RWPE2 (cell line): Measurements from ENCODE around the gene ADAM33.

Source experiments
- ATAC-seq: fragments of 200-7000 bp; cut with Tn5 transposase; 3 replicates; pipeline ENCODE4 v1.9.1; 2021; ENCODE audit warnings: low read depth
- DNase-seq: peaks from one replicate; pipeline ENCODE4 v3.0.0-alpha.2; 2020; ENCODE audit warnings: low spot score
- H3K27ac ChIP-seq: fragments of 450-650 bp; 2 replicates; pipeline ENCODE4 v1.5.1; 2017; ENCODE audit warnings: mild to moderate bottlenecking; ENCODE audit not compliant: poor library complexity, severe bottlenecking
- H3K27me3 ChIP-seq: fragments of 250-450 bp; sonication (Bioruptor Pico); 2 replicates; pipeline ENCODE4 v1.5.1; 2021; ENCODE audit warnings: mild to moderate bottlenecking, moderate library complexity; ENCODE audit not compliant: insufficient read depth, poor library complexity, severe bottlenecking
- H3K36me3 ChIP-seq: fragments of 250-450 bp; sonication (Bioruptor Pico); 2 replicates; pipeline ENCODE4 v1.5.1; 2020; ENCODE audit warnings: low read depth, mild to moderate bottlenecking, moderate library complexity
- H3K4me1 ChIP-seq: fragments of 250-450 bp; sonication (Bioruptor Pico); 2 replicates; pipeline ENCODE4 v1.5.1; 2021; ENCODE audit warnings: mild to moderate bottlenecking, moderate library complexity; ENCODE audit not compliant: insufficient read depth, poor library complexity, severe bottlenecking
- H3K4me3 ChIP-seq: fragments of 250-450 bp; sonication (Bioruptor Pico); 2 replicates; pipeline ENCODE4 v1.5.1; 2021; ENCODE audit warnings: mild to moderate bottlenecking, moderate library complexity; ENCODE audit not compliant: severe bottlenecking
- H3K9me3 ChIP-seq: fragments of 250-450 bp; sonication (Bioruptor Pico); 2 replicates; pipeline ENCODE4 v1.5.1; 2021; ENCODE audit warnings: mild to moderate bottlenecking, moderate library complexity; ENCODE audit not compliant: severe bottlenecking
- CTCF ChIP-seq: fragments of 450-650 bp; IDR thresholded peaks from one replicate; pipeline ENCODE4 v1.5.1; 2017; ENCODE audit warnings: mild to moderate bottlenecking, moderate library complexity; ENCODE audit not compliant: poor library complexity, severe bottlenecking

Gene ADAM33

GRCh38 chr20:3655131-3655405 lies 26.7 kb downstream of the ADAM33 start:
- TF ChIP-seq CTCF = no peak
- Histone ChIP-seq H3K4me3 (no peak overlapping the region), H3K4me1 (no peaks in the 10 kb centered on the region), H3K27me3 (peaks cover 16% of the 10 kb centered on the region), H3K36me3 (no peaks in the 10 kb centered on the region), H3K27ac (no peak overlapping the region), H3K9me3 (no peaks in the 10 kb centered on the region)
- DNase-seq (no peak), ATAC-seq (no peak)

GRCh38 chr20:3654326-3655130 lies 27.3 kb downstream of the ADAM33 start:
- no peaks in the 10 kb centered on the region for H3K36me3 ChIP-seq
- H3K27ac ChIP-seq = no peak overlapping the region
- no peaks in the 10 kb centered on the region for H3K4me1 ChIP-seq
- ATAC-seq (no peak), DNase-seq (no peak)
- peaks cover 10% of the 10 kb centered on the region for H3K27me3 ChIP-seq
- no peak for TF ChIP-seq CTCF
- no peaks in the 10 kb centered on the region for H3K9me3 ChIP-seq
- H3K4me3 ChIP-seq = no peak overlapping the region

GRCh38 chr20:3653921-3654320 lies 27.9 kb downstream of the ADAM33 start:
- ATAC-seq = no peak
- Histone ChIP-seq H3K4me1 (no peaks in the 10 kb centered on the region), H3K36me3 (no peaks in the 10 kb centered on the region), H3K9me3 (no peaks in the 10 kb centered on the region), H3K27ac (no peak overlapping the region), H3K27me3 (peaks cover 4% of the 10 kb centered on the region), H3K4me3 (no peak overlapping the region)
- DNase-seq = no peak
- TF ChIP-seq CTCF = no peak

DNA sequence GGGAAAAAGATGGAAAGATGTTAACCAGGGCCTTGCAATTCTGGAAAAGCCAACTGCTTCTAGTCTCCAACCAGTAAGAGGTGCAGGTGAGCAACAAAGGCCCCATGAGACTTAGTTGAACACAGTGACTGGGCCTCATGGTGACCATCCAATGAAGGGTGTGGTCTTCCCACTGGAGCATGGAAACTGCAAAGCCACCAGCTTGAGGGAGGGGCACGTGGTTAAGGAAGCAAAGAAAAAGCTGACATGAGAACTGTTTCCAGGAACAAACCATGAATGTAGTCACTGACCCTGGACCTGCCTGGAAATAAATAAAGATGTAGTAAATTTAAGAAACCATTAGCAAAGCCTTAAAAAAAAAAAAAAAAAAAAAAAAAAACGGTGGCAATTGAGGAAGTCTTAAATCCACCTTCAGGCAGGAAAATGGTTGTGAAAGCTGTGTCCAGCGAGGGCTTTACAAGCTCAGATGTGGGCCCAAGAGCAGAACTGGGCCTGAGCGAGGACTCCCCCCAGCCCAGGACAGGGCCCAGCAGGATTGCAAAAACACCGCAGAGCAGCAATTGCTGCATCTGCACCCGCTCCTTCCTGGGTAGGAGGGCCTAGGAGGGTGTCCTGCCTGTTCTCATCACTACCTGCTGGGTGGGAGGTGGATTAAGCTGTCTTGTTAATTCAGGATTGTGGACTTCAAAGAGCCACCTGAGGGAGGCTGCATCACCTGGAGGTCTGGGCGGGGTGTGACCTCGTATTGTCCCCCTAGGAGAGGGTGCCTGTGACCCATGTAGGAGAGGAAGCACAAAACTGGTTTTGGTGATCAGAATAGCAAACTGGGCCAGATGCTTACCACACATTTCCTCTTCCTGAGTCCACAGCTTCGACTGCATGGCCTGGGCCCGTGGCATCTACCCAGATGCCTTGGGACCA lies 28.9 kb downstream of the ADAM33 start:
- no peaks in the 10 kb centered on the region for H3K27me3 ChIP-seq
- H3K27ac ChIP-seq = no peak overlapping the region
- no peaks in the 10 kb centered on the region for H3K36me3 ChIP-seq
- ATAC-seq (no peak), DNase-seq (no peak)
- H3K4me1 ChIP-seq = no peaks in the 10 kb centered on the region
- no peak for TF ChIP-seq CTCF
- H3K4me3 ChIP-seq = no peak overlapping the region
- H3K9me3 ChIP-seq = no peaks in the 10 kb centered on the region
